ENCODE results near the gene PRDM2. TPM values are rescaled to one million over a fixed set of nuclear protein-coding genes. Genes with fewer than 3 reads are reported as not detected.

The PRDM2 gene
- total and polyA plus RNA-seq, 8 donors = 9.3 to 26.4 (median 15.1) TPM

DNA sequence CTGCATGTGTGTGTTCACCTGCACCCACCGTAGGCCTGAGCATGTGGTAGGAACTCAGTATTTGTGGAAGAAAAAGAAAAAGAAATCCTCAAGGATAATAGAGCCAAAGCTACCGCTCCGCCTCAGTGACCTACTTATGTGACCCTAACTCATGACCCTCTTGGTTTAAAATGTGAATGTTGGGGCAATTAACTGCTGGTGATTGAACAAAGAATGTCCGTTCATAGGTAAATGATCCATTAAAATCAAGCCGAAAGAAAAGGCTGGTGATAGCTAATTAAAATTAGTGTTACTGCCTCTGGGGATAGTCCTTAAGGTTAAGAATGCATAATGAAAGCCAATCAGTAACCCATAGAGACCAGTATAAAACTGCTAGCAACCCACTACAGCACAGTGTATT is 98.1 kb downstream of the PRDM2 start:
- Histone ChIP-seq H3K36me3 (no peaks in the 10 kb centered on the region), H3K4me1 (peaks cover 5 to 12% (median 7%) of the 10 kb centered on the region in 3 donors), H3K4me3 (no peak overlapping the region), H3K27ac (no peak overlapping the region), H3K9me3 (no peaks in the 10 kb centered on the region), H3K27me3 (no peaks in the 10 kb centered on the region)
- no peak for FAIRE-seq
- 93 to 96% methylated on average over 5 of the region's 5 CpGs for WGBS, 2 donors
- intact Hi-C loops (cut with DNase I) = no loop called here
- no peak for ATAC-seq
- no peak for DNase-seq
- no peak for TF ChIP-seq CTCF (IDR thresholded peaks at IDR 0.05)

DNA sequence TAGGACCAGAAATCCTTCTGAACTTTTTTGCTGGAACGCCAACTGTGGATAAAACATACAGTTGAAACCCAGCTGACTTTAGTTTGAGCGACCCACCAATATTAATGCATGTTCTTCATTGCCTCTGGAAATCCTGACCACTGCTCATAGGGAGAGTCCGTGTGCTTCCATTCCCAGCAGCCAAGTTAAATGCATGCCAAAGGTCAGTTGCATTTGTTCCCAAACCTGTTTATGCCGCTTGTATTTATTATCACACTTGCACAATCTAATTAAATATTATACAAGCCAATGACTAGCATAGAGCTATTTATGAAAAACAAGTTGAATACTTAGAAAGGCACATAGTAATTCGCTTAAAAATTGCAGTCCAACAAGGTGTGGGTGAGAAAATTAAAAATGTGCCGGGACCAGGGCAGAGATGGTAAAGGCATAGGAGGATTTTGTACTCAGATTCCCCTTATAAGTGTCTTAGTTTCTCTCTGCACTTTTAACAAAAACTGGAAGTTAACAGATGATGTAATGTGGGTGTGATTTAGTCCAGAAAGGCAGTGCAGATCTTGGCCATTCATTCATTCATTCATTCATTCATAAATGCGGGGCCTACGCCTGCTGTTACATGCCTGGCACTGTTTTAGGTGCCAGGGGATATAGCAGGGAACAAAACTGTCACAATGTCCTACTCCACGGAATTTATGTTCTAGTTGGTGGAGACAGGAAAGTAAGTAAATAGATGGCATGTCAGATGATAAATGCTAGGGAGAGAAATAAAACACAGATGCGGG is 99.7 kb downstream of the PRDM2 start:
- Histone ChIP-seq H3K36me3 (no peaks in the 10 kb centered on the region), H3K27me3 (no peaks in the 10 kb centered on the region), H3K9me3 (no peaks in the 10 kb centered on the region), H3K4me1 (peaks cover 5 to 12% (median 7%) of the 10 kb centered on the region in 3 donors), H3K4me3 (no peak overlapping the region), H3K27ac (peak overlapping the region in 2 of 4 donors; percentile 14 to 30)
- FAIRE-seq (no peak), ATAC-seq (peak; percentile 46 to 72 (median 64)), DNase-seq (no peak)
- intact Hi-C loops (cut with DNase I) = loop anchor here in 1 of 3 donors (10.0 kb wide), 1 partner anchor 135 kb away; no protein-coding TSS in a partner anchor
- no peak for TF ChIP-seq CTCF (IDR thresholded peaks at IDR 0.05)
- WGBS, 2 donors = 52% methylated on average over 10 of the region's 10 CpGs

DNA sequence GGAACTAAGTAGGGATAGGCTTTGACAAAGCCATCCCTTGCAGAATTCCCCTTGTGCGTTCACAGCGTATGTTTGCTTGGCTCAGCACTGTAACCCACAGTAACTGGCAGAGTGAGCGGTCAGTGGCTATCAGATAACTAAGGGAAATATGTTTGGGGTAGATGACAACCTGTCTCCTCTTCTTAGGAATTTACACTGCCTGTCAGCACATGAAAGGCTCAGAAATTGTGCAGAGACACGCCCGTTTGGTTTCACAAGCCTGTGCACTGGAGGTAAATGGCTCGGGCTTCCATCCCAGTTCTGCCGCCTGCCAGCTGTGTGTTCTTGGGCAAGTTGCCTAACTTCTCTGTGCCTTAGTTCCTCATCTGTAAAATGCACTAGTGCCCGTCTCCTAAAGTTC is 101.2 kb downstream of the PRDM2 start:
- H3K4me3 ChIP-seq = no peak overlapping the region
- DNase-seq = no peak
- FAIRE-seq = no peak

DNA sequence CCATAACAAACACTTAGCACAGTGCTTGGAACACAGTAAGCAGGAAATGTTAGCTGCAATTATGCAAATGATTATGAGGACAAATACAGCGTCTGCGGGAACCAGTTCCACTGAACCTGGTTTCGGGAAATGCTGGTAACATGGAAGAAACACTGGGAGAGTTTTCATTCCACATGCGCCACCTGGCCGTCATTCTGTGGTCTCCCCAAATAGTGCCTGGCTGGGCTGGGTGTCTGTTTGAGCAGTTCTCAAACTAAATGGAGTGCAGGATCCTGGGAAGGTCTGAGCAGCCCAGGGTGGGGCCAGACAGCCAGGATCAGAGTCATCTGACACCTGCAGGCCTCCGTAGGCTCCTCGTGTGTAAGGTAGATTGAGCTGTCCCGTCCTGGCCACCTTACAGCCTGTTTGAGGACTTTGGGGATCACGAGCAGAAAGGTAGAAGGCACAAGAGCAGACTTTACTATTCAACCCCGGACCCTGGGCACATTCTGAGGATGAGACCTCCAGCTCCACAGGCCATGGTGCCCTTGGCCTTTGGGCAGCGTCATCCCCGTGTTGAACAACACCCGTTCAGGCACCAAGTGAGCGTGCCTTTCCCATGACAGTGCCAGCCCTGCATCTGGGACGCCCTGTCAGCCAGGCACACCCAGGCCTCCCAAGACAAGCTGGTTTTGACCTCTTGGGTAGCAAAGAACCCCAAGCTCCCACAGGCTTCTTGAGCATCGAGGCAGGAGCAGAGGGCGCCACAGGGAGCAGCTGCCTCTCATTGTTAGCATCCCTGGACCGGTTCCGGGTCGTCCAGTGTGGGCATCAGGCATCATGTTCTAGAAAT is 101.9 kb downstream of the PRDM2 start:
- no peak overlapping the region for H3K4me3 ChIP-seq
- WGBS, 2 donors = 84 to 87% methylated on average over 20 of the region's 20 CpGs
- intact Hi-C loops (cut with DNase I) = loop anchor here in 1 of 3 donors (10.0 kb wide), 1 partner anchor 137 kb away; no protein-coding TSS in a partner anchor
- no peaks in the 10 kb centered on the region for H3K36me3 ChIP-seq
- DNase-seq = no peak
- H3K4me1 ChIP-seq = peaks cover 5 to 12% (median 7%) of the 10 kb centered on the region in 3 donors
- TF ChIP-seq CTCF (IDR thresholded peaks at IDR 0.05) = no peak
- no peak overlapping the region for H3K27ac ChIP-seq
- FAIRE-seq = no peak
- no peaks in the 10 kb centered on the region for H3K9me3 ChIP-seq
- peak in 3 of 4 donors; percentile 13 to 33 (median 20) for ATAC-seq
- H3K27me3 ChIP-seq = no peaks in the 10 kb centered on the region

More for the DNA sequence above, 101.2 kb downstream of the PRDM2 start:
- Histone ChIP-seq H3K4me1 (peaks cover 5 to 12% (median 7%) of the 10 kb centered on the region in 3 donors), H3K9me3 (no peaks in the 10 kb centered on the region), H3K27ac (no peak overlapping the region), H3K27me3 (no peaks in the 10 kb centered on the region), H3K36me3 (no peaks in the 10 kb centered on the region)
- ATAC-seq = peak in 3 of 4 donors; percentile 39 to 56 (median 44)
- TF ChIP-seq CTCF (IDR thresholded peaks at IDR 0.05) = no peak
- 66 to 68% methylated on average over 8 of the region's 8 CpGs for WGBS, 2 donors
- intact Hi-C loops (cut with DNase I) = loop anchor here in 1 of 3 donors (10.0 kb wide), 1 partner anchor 136 kb away; no protein-coding TSS in a partner anchor
